GM21390 (cell line): ENCODE measurements around the gene PLEKHA5.
"Not testable (repeated sequence)": the region's sequence is repeated elsewhere in the genome, so short reads cannot be mapped to it uniquely, and the experiment has no call there.

Source experiments
- ATAC-seq: cut with Tn5 transposase; IDR thresholded peaks from one replicate; pipeline ENCODE4 v1.9.1; 2021; ENCODE audit not compliant: unreplicated experiment

The PLEKHA5 gene, protein sequence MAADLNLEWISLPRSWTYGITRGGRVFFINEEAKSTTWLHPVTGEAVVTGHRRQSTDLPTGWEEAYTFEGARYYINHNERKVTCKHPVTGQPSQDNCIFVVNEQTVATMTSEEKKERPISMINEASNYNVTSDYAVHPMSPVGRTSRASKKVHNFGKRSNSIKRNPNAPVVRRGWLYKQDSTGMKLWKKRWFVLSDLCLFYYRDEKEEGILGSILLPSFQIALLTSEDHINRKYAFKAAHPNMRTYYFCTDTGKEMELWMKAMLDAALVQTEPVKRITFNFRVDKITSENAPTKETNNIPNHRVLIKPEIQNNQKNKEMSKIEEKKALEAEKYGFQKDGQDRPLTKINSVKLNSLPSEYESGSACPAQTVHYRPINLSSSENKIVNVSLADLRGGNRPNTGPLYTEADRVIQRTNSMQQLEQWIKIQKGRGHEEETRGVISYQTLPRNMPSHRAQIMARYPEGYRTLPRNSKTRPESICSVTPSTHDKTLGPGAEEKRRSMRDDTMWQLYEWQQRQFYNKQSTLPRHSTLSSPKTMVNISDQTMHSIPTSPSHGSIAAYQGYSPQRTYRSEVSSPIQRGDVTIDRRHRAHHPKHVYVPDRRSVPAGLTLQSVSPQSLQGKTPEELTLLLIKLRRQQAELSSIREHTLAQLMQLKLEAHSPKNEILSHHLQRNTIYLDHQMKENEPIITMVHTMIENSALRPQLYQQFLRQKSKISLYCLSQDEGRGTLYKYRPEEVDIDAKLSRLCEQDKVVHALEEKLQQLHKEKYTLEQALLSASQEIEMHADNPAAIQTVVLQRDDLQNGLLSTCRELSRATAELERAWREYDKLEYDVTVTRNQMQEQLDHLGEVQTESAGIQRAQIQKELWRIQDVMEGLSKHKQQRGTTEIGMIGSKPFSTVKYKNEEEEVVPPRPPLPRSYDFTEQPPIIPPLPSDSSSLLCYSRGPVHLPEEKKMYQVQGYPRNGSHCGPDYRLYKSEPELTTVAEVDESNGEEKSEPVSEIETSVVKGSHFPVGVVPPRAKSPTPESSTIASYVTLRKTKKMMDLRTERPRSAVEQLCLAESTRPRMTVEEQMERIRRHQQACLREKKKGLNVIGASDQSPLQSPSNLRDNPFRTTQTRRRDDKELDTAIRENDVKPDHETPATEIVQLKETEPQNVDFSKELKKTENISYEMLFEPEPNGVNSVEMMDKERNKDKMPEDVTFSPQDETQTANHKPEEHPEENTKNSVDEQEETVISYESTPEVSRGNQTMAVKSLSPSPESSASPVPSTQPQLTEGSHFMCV

DNA sequence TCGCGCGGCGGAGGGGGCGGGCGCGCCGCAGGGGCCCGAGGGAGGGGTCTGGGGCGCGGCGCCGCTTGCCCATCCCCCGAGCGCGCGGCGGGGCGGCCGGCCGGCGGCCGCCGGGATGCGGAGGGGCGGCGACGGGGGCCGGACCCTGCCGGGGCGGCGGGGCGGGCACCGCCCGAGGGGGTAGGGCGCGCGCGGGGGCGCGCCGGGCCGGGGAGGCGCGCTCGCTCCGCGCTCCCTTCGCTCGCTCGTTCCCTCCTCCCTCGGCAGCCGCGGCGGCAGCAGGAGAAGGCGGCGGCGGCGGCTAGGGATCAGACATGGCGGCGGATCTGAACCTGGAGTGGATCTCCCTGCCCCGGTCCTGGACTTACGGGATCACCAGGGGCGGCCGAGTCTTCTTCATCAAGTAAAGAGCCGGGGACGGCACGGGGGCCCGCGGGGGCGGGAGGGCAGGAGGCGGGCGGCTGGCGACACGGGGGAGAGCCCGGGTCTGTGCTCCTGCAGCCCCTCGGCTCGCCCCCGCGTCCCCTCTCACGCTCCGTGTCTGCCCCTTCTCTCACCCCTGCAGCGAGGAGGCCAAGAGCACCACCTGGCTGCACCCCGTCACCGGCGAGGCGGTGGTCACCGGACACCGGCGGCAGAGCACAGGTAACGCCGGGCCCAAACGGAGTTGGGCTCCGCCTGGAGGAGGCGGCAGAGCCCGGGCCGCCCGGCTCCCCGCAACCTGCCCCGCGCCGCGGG lies at the start of gene PLEKHA5:
Gene PLEKHA5 (plus strand): TSS at position 248 of the 738 bp plus-strand sequence. CDS start 67 bp downstream, at position 315.
- ATAC-seq = no peak

DNA sequence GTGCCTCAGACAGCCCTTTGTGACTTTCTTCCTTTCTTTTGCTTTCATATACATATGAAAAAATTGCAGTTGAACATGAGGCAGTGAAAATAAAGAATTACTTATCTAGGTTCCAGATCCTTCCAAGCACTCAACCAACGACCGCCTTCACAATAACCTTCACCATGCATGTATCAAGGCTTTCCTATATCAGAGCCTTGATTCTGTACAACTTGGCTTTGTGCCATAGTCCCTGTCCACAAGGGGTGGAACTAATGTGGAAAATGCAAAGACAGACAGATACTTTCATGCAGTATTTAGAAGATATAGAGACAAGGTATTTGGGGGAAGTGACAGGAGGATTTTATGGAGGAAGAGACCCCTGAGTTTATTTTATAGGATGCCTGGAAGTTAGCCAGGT lies 48.6 kb upstream of the PLEKHA5 start:
- no peak for ATAC-seq

DNA sequence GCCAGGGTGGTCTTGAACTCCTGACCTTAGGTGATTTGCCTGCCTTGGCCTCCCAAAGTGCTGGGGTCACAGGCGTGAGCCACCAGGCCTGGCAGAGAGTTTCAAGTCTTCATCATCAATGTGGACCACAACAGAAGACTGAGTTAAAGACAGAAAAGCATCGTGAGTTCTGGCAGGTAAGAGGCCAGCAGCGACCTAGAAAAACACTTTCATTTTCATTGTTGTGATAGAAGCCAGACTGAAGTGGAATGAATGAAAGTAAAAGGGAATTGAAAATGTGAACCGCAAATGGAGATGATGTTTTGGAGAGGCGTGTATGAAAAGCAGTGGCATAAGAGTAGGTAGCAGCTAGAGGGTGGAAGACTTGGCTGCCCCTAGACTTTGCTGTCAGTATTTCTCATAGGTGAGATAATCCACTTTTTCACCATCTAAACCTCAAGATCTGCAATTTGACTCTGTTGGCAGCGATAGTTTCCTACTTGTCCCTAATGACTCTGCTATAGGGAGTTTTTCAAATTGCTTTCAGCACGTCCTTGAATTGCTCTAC lies 47.1 kb upstream of the PLEKHA5 start:
- ATAC-seq = no peak

DNA sequence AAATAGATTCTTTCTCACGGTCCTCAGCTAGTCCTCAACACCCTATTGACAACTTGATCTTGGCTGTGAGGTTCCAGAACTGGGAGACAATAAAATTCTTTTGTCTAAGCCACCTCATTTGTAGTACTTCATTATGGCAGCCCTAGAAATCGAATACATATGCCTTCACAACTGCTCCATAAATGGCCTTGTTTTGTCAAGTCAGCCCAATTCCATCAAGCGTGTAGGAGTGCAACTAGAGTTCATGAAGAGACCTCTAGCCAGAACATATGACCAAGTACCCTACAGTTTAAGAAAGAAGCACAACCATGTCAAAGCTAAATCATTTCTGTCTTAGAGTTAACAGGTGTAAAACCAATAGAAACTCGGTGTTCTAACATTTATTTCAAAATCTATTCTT lies 45.0 kb upstream of the PLEKHA5 start:
- ATAC-seq = no peak

DNA sequence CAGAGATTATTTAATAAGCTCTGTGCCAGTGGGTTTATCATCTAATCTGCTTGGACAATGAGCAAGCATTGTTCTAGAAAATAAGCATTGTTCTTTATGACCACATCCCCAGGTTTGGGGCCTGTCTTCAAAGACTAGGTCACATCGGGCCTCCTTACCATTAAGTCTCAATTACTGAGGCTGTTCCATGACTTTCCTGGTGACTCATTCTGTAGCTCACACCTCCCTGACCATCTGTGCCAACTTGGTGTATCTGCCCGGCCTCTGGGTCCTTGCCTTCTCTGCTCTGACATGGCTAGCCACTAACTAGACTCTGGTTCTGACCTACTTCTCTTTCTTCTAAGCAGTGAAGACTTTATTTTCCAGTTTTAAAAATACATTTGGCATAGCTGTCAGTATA lies 44.4 kb upstream of the PLEKHA5 start:
- ATAC-seq = no peak

DNA sequence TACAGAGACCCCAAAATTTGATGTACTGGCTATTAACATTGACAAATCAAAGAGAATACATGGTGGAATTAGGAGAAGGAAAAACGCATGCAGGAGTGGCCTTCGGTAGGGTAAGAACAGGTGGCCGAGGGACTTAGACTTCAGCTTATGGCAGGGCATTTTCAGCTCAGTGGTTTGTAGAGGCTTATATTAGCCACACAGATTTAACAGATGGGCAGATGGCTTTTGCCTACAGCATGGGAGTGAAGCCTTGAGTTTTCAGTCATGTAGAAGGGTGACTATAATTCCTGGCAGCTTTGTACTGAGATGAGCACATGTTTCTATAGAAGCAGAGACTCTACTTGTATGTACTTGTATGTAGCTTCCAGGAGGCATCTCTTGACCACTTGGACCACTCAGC lies 40.9 kb upstream of the PLEKHA5 start:
- ATAC-seq = no peak

DNA sequence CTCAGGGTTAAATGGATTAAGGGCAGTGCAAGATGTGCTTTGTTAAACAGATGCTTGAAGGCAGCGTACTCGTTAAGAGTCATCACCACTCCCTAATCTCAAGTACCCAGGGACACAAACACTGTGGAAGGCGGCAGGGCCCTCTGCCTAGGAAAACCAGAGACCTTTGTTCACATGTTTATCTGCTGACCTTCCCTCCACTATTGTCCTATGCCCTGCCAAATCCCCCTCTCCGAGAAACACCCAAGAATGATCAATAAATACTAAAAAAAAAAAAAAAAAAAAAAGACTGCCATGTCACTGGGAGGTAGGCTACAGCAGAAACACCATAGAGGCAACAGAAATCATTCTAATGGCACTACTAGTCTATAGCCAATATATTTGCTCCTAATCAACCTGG lies 37.1 kb upstream of the PLEKHA5 start:
- not testable (repeated sequence) for ATAC-seq

DNA sequence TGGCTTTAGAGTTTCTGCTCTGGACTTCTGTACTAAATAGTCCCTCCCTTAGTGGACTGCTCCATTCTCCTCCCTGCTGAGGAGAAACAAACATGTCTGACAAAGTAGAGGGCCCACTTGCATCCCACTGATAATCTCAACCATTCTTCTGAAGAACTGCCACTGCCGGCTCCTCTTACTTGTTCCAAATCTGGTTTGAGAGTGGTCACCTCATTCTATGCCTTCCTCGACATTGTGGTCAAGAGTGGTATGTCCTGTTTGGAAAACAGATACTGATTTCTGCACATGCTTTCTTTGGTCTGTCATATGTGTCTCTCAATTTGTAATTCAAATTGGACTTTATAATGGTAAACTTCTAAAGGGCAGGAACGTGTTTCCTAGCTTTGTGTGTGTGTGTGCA lies 36.3 kb upstream of the PLEKHA5 start:
- ATAC-seq = no peak

DNA sequence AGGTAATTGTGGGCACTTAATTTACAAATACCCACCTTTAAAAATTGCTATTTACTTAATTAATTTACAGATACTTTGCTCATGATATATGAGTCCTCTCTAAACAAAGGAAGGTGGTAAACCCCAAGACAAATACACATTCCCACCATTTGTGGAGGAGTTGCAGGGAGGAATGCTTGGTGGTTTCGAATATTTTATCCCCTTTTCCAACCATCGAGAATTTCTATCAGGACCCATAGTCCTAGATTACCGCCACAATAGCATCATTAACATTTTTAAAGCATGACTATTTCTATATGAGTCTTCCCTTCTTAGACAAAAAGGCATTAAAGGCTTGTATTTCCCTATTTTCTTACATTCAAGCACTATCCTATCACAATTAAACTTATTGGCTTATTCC lies 34.2 kb upstream of the PLEKHA5 start:
- no peak for ATAC-seq

DNA sequence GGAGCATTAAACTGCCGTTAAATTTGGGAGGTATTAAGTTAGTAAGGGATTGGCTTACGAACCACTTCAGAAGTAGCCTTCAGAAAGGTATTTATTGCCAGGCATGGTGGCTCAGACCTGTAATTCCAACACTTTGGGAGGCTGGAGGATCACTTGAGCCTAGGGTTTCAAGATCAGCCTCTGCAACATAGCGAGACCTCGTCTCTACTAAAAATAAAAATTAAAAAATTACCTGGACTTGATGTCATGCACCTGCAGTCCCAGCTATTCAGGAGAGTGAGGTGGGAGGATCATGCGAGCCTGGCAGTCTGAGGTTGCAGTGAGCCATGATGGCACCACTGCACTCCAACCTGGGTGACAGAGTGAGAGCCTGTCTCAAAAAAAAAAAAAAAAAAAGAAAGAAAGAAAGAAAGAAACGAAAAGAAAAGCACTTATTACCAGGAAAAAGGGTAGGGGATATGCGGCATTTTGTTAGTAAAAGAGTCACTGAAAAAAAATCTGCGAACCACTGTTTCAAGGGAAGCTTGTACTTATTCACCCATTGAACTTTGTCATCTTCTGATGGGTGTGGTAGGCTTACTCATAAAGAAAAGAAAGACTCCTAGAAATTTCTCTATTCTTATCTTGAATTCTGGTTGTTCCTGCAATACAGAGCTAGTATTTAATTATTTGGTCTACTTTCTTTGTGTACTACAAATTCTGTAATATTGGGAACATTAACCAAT lies 33.6 kb upstream of the PLEKHA5 start:
- ATAC-seq = no peak

DNA sequence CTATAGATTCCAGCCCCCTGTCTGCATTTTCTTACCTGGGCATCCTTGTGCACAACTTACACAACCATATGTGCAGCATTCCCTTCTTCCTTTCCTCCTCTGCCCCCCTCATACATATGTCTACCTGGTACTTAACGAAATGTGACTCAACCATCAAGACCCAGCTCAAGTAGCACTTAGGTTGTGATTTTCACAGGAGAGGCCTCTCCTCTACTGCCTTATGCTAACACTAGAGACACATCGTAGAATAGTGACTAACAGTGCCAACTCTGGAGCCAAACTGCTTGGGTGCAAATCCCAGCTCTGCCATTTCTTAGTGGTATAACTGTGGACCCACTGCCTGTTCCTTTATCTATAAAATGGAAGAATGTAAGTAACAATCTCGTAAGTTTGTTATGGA lies 24.1 kb upstream of the PLEKHA5 start:
- ATAC-seq = no peak

DNA sequence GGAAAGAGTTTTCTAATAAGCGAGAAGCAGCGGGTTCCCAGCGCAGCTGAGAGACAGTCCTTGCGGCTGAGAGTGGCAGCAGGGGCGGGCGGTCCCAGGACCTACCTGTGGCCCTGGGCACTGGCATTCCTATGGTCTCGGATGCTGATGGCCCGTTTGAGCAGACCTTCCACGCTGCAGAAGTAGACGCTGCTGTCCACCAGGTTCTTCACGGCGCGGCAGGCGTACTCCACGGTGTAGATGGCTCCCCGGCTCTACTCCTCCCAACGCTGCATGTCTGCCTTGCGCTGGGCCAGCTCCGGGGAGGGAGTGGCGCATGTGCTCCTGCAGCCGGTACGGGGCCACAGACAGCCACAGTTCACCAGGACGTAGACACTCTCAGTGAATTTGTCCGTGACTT lies 21.8 kb upstream of the PLEKHA5 start:
- ATAC-seq = no peak

DNA sequence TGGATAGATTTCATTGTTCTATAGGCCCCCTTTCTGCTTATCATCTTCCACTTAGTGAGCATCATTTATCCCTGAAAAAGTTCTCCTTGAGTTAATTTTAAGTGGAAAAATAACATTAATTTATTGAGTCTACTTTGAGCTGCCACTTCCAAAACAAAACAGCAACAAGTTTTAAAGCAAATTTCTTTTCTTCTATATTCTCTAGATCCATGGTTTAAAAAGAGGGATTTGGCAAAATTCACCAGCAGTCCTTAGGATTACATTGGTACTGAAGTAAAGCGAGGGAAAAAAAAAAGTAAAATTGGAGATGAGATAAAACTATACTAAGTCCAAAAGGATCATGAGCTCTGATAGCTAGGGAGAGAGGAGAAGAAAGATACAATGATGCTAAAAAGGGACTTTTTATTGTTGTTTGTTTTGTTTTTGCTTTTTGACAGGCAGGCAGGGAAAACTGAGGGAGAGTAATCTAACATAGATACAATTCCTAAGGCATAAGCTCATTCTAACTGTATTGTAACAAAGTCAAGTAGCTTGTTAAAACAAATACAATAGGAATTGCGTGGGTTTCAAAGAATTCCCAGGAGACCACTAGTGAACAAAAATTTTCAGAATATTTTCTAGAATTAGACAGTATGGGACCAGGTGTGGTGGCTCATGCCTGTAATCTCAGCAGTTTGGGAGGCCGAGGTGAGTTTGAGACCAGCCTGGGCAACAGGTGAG lies 19.2 kb upstream of the PLEKHA5 start:
- no peak for ATAC-seq

DNA sequence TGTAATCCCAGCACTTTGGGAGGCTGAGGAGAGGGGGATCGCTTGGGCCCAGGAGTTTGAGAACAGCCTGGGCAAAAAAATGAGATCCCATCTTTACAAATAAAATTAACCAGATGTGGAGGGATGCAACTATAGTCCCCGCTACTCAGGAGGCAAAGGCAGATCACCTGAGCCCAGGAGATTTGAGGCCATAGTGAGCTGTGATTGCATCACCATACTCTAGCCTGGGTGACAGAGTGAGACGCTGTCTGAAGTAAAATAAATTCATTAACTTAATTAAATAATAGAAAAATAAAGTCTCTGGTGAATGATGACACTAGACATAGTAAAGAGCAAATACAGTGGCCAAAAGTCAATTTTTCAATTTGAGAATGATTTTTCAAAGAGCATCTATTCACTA lies 16.1 kb upstream of the PLEKHA5 start:
- no peak for ATAC-seq

DNA sequence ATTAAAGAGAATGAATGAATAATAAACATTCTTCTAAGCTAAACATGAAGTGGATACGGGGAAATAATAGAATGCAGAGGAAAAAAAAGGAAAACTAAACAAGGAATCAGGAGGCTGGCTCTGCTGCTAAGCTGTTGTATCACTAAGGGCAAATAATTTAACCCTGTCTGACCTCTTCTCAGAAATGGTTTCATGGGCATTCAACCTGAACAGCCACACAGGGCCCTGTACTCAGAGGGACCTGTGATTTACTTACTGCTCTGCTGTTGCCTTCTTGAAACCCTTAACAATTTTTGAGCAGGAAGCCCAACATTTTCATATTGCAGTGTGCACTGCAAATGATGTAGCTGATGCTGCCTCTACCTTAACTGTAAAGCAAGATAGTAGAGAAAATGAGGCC lies 14.2 kb upstream of the PLEKHA5 start:
- no peak for ATAC-seq

DNA sequence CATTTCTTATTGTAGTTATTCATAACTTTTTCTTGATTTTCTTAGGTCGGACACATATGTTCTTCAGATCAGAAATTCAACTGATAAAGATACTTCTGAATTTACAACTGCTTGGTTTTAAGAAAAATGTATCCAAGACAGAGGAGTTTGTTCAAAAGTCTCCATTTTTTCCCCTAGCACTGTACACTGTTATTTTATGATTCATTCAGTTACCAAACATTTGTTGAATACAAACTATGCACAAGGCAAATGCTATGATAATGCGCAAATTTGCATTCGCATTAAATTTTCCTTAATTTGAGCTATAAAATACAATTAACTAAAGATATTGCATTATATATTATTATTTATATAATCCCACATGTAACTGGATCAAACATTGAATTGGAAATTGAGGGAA lies 10.1 kb upstream of the PLEKHA5 start:
- ATAC-seq = no peak

DNA sequence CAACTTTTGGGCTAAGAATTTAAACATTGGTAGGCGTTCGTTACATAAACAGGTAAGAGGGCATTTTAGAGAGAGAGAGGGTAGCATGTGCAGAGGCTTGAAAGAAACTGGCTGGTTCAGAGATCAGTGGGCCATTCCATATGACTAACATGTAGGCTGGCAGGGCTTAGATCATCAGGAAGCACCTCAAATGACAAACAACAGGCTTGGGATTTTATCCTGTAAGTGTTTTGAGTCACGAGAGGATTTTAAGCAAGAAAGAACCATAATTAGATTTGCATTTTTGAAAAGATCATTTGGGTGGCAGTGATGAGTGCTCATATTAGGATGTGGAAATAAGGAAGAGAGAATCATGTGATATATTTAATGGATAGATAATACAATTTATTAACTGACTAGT lies 8.7 kb upstream of the PLEKHA5 start:
- ATAC-seq = no peak

DNA sequence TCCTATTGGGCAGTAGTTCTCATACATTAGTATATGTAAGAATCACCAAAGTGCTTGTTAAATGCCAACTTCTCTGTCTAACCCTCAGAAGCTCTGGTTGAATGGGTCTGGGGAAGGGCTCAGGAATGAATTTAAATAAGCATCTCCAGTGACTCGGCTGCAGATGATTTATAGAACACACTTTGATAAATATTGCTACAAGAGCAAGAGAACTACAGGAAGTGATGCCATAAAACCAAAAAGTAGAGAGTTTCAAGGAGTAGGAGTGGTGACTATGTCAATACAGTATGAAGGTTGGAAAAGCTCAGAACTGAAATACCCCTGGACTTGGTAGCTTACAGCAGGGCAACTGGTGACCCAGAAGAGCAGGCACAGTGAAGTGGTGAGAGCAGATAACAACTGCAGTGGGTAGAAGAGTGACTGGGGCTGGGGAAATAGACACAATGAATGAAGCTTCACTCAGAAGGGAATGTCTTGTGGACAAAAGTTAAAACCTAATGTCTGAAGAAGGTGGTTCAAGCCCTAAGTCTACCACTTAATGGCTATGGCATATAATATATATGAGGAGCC lies 8.0 kb upstream of the PLEKHA5 start:
- ATAC-seq = no peak

DNA sequence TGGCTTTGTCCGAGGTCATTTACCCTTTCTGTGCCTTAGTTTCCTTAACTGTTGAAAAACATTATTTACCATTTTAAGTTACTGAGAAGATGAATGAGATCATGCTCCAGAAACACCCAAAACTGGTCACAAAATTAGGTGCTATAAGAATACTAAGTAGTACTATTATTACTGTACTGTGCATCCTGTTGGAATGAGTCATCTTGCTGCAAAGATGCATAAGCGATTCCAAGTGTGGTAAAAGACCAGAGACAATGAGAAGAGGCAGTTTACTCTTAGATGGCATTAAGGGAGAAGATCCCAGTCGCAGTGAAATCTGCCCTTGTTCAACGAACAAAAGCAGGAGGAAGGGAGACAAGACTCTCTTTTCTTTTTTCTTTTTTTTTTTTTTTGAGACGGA lies 4.2 kb upstream of the PLEKHA5 start:
- no peak for ATAC-seq
